Stimulated activated CD8-positive, alpha-beta memory T cell treated with anti-CD3 and anti-CD28 coated beads, Interleukin-15, amount 100 ng/mL, for 48 hours (primary cell): ENCODE results near the gene TINAGL1.
"Not testable (repeated sequence)": the region's sequence is repeated elsewhere in the genome, so short reads cannot be mapped to it uniquely, and the experiment has no call there.

Experiments used
- DNase-seq, 2 donors: peaks; one replicate each; pipeline ENCODE4 v3.0.0-alpha.2; 2020; ENCODE audit warnings: low read depth in 2 of 2

Gene TINAGL1

GRCh38 chr1:31583995-31584868 lies 7.9 kb downstream of the TINAGL1 start:
- no peak for DNase-seq

GRCh38 chr1:31584869-31585735 lies 8.8 kb downstream of the TINAGL1 start:
- DNase-seq = no peak

GRCh38 chr1:31585736-31586365 lies 9.5 kb downstream of the TINAGL1 start:
- no peak for DNase-seq

GRCh38 chr1:31586376-31587327 lies 10.3 kb downstream of the TINAGL1 start:
- DNase-seq = no peak

GRCh38 chr1:31587328-31587699 lies 11.0 kb downstream of the TINAGL1 start:
- DNase-seq = not testable (repeated sequence)

- DNase-seq = peak; percentile 31 to 44
These were observed 11.6 kb downstream of the TINAGL1 start for GRCh38 chr1:31587720-31588423.

- no peak for DNase-seq
These were observed 12.6 kb downstream of the TINAGL1 start for GRCh38 chr1:31588751-31589515.

GRCh38 chr1:31591425-31592093 lies 15.2 kb downstream of the TINAGL1 start:
- DNase-seq = no peak

GRCh38 chr1:31592132-31592531 lies 15.8 kb downstream of the TINAGL1 start:
- DNase-seq = no peak

GRCh38 chr1:31593136-31593665 lies 16.9 kb downstream of the TINAGL1 start:
- no peak for DNase-seq

- peak; percentile 47 to 53 for DNase-seq
These were observed 17.7 kb downstream of the TINAGL1 start for GRCh38 chr1:31593770-31594632.

GRCh38 chr1:31595836-31596736 lies 19.8 kb downstream of the TINAGL1 start:
- DNase-seq = no peak

- DNase-seq = no peak
These were observed 20.4 kb downstream of the TINAGL1 start for GRCh38 chr1:31596737-31597097.

- DNase-seq = no peak
These were observed 22.7 kb downstream of the TINAGL1 start for GRCh38 chr1:31598980-31599379.

- no peak for DNase-seq
These were observed 24.3 kb downstream of the TINAGL1 start for GRCh38 chr1:31600641-31601040.

GRCh38 chr1:31602081-31602480 lies 25.8 kb downstream of the TINAGL1 start:
- DNase-seq = no peak

GRCh38 chr1:31605908-31606427 lies 29.7 kb downstream of the TINAGL1 start:
- DNase-seq = peak; percentile 35 to 42
